GM18907 (cell line): ENCODE measurements around the gene RPP25L.

Experiments
- ATAC-seq: cut with Tn5 transposase; IDR thresholded peaks from one replicate; pipeline ENCODE4 v1.9.1; 2021; ENCODE audit warnings: mild to moderate bottlenecking, moderate library complexity; ENCODE audit not compliant: unreplicated experiment

RPP25L gene

DNA sequence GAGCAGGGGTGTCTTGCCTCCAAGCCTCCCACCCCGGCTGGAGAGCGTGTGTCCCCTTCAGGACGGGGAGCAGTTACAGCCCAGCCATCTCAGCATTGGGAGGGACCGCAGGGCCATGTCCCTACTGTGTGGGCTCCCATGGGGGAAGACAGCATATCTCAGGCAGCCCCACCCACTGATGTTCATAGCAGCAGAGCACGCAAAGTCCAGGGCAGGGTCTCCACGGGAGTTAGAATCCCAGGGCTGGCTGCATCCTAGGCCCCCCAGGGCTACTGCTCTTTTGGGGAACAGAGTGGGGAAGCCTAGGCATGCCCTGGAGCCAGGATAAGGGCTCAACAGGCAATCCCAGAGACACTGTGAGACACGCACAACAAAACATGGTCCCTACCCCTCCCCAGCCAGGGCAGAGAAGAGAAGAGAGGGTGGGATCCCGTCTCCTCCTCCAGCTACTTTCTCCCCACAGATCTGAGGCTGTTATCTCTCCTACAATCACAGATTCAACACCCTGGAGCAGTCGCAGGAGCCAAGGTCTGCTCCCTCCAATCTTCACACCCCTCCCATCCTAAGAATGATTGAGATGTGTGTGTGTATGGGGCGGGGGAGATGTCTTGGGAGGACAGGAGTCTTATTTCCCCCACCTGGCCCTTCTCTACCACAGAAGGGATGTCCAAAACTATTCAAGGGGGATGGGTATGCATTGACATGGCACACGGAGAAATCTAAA is 25.8 kb downstream of the RPP25L start:
- no peak for ATAC-seq

DNA sequence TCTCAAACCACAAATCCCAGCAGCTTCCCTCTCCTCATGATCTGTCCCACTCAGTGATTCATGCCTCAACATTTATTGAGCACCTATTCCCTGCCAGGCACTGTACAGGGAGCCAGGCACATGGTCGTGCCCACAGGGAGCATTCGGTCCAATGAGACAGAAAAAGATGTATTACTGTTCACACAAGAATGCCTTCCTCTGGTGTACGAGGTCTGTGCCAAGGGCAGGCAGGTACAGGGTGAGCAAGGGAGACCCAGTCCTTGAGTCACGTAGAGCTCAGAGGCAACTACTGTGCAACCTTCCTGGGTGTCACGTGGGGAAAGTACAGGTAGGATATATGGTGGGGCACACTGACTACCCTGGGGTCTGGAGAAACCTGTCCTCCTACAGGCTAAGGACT is 26.9 kb downstream of the RPP25L start:
- no peak for ATAC-seq

DNA sequence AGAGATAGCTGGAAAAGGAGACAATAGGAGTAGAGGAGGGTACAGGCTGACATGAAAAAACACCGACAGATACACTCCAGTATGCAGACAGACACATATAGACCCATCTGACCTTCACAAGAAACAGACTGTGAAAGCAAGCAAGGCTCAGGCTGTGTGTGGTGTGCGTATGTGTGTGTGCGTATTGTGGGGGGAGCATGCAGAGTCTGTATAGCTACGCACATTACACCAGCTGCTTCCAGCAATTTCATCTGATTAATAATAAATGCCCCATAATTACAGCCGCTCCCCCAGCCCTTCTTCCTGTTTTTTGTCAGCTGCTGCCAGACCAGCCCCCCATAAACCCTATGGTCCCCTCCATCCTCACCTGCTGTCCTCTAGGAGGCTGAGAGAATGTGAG is 29.1 kb downstream of the RPP25L start:
- no peak for ATAC-seq

DNA sequence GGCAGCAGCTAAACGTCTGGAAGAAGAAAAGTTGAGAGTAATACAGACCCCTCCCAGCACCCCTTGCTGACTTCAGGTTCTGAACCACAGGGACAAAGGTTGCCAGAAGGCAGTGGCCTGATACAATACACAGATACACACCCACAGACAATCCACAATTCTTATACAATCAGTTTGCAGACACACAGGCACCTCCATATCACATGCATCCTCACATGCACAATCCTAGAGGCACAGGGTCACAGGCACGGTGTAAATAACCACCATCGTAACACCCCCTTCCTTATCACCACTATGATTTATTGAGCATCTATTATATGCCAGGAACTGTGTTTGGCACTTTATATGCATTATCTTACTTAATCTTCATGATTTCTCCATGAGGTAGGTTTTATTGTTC is 30.6 kb downstream of the RPP25L start:
- no peak for ATAC-seq

DNA sequence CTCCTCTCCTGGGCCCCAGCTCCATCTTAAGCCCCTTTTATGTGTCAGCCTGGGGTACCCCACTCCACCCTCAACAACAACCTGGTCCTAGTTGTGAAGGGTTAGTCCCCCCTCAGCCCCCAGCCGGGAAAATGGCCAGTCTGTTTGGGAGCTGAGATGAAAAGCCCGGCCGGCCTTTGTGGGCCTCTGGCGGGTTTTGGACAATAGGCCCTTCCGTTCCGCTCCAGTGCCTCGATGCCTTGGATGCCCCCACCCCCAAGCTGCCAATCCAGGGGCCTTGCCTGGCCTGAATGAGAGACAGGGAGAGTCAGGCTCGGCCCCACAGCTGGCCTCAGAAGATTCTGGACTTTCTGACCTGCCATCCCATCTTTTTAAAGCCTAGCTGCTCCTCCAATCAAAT is 31.5 kb downstream of the RPP25L start:
- ATAC-seq = no peak

DNA sequence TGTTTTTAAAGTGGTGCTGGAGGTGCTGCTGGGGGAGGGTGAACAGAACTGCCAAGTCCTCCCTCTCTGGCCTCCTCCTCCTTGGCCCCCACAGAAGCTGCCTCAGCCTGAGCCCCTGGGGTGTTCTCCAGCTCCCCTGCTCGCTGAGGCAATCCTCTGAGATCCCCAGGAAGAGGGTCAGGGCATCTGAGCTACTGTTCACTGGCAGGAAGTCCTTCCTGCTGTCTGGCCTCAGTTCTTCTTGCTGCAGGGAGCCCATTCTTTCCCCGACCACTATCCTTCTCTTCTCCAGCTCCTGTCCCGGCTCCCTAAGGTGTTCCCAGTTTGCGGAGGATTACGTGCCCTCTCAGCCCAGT is 32.1 kb downstream of the RPP25L start:
- ATAC-seq = no peak

DNA sequence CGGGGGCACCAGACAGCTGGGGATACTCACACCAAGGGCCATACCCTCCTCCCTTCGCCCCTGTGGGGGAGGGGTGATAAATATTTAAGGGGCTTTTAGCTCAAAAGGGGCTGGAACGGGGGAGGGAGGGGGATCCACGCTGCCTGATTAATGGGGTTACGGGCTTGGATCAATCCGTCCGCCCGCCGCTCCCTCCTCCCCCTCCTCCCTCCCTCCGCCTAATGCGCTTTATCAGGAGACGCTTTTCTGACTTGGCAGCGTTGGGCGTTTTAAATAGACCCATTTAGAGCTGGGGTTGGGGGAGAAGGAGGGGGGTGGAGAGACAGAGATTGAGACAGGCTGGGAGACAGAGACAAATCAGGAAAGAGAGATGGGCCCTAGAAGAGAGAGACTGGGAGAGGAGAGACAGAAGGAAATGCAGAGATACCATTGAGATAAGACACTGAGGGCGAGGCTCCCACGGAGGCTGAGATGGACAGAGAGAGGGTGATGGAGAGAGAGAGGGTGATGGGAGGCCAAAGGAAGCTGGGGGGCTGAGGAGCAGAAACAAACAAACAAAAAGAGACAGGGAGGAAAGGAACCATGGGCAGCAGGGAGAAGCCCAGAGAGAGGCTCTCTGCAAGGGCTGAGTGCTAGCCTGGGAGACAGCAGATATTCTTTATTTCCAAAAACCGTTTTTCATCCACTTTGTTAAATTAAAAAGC is 32.6 kb downstream of the RPP25L start:
- ATAC-seq = no peak

DNA sequence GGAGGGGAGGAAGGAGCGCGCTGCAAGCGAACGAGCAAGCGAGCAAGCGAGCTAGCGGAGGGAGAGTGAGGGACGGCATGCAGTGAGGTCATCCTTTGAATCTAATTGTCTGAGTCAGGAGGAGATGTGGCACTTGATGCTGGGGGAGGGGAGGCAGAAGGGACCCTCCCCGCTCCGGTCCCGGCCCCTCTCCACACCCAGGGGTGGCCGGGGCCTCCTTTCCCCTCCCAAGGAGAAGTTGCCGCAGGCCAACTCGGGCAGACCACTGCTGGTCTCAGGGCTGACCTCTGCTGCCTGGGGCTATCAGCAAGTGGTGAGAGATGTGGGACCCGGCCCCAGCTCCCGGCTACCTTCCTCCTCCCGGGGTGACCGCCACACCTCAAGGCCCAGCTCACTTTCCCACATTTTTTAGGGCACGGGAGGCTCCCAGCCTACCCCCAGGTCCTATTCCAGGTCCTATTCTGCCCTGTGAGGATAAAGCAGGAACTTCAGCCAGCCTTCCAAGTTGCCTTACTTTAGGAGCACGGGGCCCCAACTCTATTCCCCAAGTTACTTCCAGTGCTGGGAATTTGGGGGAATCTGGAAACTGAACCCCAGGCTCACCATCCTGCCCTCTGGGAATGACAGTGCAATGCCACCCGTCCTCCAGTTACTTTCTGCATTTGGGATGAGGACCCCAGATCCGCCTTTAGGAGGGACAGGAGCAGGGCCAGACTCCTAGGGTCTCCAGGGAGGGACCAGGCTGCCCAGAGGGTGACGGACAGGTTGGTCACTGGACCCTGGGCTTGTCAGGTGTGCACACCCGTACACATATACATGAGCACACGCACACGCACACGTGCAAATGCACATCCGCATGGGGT is 33.4 kb downstream of the RPP25L start:
- no peak for ATAC-seq

DNA sequence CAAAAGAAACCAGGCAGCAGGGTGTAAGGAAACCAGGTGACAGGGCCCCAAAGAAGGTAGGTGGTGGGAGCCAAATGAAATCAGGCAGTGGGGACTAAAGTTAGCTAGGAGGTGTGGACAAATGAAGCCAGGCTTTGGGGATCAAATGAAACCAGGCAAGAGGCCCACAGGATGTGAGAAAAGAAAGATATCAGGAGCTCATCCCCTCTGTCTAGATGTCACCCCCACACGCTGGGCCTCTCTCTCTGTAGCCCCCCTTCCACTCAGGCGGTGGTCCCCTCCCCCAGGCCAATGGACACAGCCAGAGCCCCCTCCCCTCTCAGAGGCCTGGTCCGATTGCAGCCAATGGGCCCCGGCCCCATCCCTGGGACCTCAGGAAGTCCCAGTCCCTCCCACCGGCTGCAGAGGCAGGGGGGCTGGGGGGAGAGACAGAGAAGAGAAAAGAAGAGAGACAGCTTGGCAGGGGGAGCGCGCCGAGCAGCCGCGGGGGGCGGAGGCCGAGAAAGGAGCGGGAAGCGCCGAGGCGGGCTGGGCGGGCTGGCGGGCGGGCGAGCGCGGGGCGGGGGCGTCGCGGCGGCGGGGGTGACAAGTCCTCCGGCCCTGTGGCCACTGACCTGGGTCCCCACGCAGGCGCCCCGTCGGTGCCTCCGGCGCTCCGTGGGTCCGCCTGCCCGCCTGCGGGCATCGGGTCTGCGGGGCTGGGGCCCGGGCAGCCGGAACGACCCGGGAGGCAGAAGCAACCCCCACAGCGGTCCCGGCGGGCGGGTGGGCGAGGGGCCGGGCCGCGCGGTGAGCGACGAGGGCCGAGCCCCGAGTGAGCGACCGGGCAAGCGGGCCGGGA is 34.3 kb downstream of the RPP25L start:
- no peak for ATAC-seq

DNA sequence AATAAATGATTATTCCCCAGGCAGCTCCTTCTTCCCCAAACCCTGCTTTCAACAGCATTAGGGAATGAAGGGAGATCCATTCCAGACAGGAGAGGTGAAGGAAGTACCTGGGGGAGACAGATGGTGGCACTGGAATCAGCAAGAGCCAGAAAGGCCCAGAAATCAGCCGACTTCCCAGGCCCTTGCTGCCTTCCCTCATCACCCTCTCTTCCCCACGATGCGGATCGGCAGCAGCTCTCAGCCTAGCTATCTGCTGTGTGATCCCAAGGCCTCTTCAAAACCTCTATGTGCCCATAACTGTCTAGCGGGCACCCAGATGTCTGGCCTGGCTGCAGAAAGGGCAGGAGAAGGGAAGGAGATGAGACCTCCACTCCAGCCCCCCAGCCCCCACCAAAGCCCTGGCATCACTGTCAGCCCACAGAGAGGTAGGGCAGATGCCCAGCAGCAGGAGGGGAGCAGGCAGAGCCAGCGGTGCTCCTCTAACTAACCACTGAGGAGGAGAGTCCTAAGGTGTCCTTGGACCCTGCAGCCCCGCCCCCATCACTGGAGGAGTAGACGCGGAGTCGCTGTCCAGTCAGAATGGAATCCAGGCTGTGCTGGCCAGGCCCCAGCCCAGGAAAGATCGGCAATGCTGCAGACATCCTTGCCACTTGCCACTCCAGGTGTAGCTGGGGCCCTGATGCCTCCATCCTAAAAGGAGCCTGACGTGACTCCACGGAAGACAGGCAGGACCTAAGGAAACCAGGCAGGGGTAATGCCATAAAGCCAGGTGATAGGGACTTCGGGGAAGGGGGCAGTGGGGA is 35.1 kb downstream of the RPP25L start:
- no peak for ATAC-seq

DNA sequence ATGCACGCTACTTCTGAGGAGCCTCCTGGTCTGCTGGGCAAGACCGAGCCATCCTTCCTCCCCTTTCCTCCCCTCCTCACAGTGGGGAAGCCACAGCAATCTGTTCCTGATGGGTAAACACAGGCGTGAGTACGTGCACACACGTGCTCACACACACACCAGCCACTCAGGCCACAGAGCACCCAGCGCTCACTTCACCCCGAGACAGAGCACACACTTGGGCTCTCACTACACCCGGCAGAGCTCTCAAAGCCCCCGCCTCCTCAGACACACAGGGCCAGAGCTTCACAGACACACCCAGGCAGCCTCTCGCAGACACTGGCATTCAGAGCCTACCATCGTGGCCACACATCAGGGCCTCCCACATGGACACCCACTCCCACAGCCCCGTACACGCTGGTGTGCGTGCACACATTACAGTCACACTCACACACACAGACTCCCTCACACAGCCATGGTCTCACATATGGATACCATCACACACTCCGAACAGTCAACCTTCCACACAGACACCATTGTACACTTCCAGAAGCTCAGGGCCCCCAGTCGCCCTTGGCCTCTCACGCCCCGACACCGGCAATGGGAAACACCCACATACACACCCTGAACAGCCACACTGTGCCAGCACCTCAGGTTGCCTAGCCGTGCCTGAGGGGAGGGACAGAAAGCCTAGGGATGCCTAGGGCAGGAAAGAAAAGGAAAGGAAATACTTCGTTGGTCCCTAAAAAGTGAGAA is 35.9 kb downstream of the RPP25L start:
- ATAC-seq = no peak

DNA sequence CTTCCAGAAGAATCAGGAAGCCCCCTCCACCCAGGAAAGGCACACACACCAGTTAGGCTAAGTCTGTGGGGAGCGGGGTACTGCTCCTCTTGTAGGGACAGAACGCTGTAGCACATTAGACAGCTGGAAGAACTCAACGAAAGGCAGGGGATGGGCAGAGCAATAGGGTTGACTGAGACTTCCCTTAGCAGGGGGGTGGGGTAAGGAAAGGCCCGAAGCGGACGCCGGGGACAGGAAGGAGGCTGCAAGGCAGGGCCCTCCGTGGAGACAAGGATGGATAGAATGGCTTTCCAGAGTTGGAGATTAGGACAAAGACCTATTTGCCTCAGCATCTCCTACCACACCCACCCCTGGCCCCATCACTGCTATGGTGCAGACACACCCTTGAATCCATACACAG is 36.7 kb downstream of the RPP25L start:
- ATAC-seq = no peak

DNA sequence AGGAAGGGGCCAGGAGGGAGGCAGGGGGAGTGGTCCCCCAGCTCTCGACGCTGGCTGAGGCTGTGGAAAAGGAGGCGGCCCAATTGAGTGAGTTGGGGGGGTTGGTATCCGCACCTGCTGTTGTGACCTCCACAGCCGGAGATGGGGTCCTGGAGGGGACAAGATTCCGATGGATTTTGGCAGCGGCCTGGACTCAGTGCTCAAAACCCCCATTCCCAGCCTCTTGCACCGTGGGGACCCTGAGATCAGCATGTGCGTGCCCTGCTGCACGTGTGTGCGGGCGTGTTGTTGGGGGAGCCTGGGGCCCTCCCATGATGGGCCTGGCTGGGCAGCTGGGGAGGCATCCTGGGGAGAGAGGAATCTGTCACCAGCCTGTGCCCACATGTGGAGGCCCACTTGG is 37.3 kb downstream of the RPP25L start:
- no peak for ATAC-seq

DNA sequence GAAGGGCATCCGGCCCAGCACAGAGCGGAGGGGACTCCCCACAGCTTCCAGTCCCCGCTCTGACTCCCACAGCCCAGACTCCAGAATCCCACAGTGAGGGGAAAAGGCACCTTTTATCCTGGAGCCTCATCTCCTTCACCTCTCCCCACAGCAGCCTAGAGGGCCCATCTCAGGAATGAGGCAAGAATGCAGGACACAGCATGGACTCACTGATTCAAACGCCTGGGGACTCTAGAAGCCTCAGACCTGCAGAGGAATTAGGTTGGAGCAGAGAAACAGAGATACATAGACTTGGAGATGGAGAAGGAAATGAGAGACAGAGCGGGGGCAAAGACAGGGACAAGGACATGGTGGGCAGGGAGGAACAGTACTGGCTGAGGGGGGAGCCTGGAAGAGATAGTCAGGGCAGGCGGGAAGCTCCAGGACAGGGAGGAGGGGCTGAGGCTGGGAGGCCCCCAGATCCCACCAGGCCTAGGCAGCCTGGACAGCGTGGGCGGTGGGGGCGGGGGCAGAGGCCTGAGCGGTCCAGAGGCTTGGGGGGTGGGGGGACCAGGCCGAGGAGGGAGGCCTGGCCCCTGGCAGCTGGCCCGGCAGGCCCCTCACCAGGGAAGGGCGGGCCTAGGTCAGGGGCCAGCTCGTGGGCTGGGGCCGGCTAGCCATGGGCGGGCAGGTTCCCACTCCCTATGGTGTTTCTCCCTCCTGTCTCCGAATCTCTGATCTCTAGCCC is 38.1 kb downstream of the RPP25L start:
- ATAC-seq = no peak

DNA sequence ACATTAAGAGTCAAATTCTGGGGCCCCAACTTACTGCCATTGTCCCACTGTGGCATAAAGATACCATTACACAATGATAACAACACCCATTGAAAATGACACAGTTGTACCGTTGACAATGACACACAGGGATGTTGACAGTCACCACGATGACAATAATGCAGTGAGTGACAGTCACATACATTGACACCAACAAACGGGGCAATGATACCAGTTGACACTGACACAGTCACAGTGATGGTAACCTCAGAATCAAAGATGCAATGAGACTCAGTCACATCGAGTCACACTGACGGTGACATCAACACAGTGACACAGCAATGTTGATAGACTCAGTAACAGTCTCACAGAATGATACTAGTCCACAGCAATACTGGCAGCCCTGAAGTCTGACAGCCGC is 39.3 kb downstream of the RPP25L start:
- no peak for ATAC-seq

DNA sequence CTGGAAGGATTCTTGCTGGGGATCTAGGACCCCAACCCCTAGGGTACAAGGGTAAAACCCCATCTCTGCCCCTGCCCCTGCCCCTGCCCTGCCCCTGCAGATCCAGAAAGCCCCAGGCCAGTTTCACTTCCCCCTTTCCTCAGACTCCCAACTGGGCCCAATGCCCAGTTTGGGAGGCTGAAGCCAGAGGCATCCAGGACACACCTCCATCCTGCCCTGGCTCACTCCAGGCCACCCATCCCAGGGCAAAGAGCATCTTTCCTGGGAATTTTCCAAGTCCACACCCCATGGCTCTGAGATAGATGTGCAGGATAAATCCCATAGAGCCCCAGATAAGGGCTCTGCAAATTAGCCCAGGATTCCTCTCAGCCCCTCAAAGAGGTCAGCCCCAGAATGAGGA is 39.8 kb downstream of the RPP25L start:
- no peak for ATAC-seq

DNA sequence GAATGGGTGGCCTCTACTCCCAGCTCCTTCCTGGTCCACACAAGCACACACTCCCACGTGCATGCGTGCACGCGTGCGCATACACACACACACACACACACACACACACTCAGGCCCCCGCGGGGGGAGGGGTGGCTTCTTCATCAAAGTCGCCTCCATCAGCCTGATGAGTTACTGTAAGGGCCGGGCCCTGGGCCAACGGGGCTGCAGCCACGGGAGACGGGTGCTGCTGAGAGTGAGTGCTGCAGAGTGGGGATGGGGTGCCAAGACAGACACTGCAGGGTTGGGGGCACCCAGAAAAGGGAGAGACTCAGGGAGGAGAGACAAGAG is 40.5 kb downstream of the RPP25L start:
- ATAC-seq = no peak

DNA sequence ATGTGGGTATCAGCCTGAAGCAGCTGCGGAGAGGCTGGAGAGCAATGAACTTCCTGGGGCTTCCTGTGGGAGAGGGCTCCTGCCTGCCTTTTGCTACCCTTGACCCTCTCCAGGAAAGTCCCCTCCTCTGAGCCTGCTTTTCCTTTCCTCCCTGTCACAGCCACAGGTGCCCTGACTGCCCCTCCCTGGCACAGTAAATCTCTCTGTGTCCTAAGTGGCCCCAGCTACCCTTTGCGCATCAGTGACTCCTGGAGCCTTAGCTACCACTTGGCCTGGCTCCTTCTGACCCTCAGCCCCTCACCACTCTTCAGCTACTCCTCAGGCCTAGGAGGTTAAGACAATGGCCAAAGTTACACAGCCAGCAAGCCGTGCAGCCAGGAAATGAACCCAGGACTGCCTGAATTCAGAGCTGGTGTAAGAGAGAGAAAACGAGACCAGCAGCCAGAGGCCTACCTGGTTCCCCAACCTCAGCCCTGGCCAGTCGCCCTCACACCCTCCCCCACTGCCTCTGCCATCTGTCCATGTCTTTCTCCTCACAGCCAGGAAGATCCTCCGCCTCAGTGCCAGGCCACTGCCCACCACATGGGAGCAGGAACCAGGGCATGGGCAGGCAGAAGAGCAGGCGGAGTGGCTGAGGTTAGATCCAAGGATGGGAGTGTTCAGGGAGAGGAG is 41.0 kb downstream of the RPP25L start:
- ATAC-seq = no peak
